ENCODE results near the gene CHEK1. TPM values are rescaled to one million over a fixed set of nuclear protein-coding genes. Genes with fewer than 3 reads are reported as not detected.
A peak's percentile ranks its signal among the peaks of the same experiment; 100 is the strongest.

Gene CHEK1
- total and polyA plus RNA-seq, 2 of the 8 experiments (the other 6 are each of a cell fraction or from before 2014, with no cell fraction given): 37.7 to 133 TPM

DNA sequence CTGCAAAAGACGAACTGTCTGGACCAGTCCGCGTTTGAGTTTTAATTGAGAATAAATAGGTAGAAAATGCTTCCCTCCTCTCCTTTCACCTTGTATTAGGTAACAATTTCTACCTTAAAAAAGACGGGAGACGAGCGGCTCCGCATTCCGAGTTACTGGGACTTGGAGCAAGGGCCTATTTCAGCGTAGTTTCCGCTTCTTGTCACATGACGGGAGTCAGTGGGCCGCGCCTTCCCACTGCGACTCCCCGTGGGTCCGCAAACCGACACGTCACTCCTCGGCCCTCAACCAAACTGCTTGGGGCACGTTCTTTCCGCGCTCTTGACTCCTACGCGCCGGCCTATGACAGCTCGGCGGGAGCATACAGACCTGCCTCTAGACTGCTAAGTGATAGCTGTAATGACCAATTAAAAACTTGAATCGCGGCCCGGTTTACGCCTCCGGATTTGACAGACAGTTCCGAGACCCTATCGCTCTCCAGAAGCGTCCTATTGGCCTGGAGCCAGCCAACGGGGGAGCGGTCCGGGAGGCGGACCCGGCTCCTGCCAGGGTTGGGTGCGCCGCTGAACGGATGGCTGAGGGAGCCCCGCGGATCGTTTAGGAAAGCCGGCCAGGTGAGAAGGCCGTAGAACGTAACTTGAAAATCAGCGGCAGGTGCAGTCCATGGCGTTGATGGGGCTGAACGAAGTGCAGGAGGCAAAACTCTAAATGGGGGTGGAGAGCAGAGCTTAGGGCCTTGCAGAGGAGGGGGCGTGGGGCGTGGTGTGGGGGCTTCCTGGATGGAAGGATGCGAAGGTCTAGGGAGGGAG, 32.5 kb upstream of the CHEK1 start, which contains the start of gene STT3A:
Gene STT3A, plus strand, starts transcription at position 548 of the 809 bp plus-strand sequence. CDS start 3,064 bp downstream, outside the sequence.
- no peak within 1 kb of the TSS for H2AK5ac ChIP-seq (ENCODE audit: low read depth, low read length)
- ChIA-PET POLR2A (ENCODE audit: partially characterized antibody) (interaction anchor here (0.6 to 4.3 kb wide), 16 partner anchors 10 to 619 kb away, joined by 3 to 49 read pairs (median 3); partner anchors contain the start of genes CHEK1, EI24, FAM118B and FEZ1), CTCF (ENCODE audit: partially characterized antibody) (interaction anchor here (1.0 to 1.1 kb wide), 2 partner anchors 22 to 140 kb away, joined by 3 read pairs; no protein-coding TSS in a partner anchor)
- peak within 1 kb of the TSS; percentile 2 for H3K4ac ChIP-seq (replicated peaks; ENCODE audit: insufficient read length, low read depth, low read length)
- peak within 1 kb of the TSS; percentile 53 for H4K5ac ChIP-seq (ENCODE audit: insufficient read length, low read depth, low read length)
- H3K4me1 ChIP-seq (replicated peaks in 1 of 4; ENCODE audit: control insufficient read depth in 3 of 4, insufficient read depth in 4 of 4, low read length in 3 of 4): peaks cover 0 to 2% (median 0%) of the 10 kb centered on the region in 4 experiments; a peak in 2 of 7 replicates
- H3K27me3 ChIP-seq (replicated peaks in 1 of 4; ENCODE audit: control insufficient read depth in 3 of 4, extremely low read depth in 1 of 4, insufficient read depth in 3 of 4, low read length in 3 of 4): no peaks in the 10 kb centered on the region
- peak within 1 kb of the TSS; percentile 50 for H3K56ac ChIP-seq (replicated peaks; ENCODE audit: insufficient read length, low read depth, low read length)
- peaks cover 2 to 10% (median 7%) of the 10 kb centered on the region in 4 experiments; a peak in 6 of 8 replicates for H3K36me3 ChIP-seq (ENCODE audit: control insufficient read depth in 2 of 4, insufficient read depth in 4 of 4, low read length in 3 of 4)
- H3K4me3 ChIP-seq (ENCODE audit: extremely low read depth in 1 of 4, insufficient read depth in 2 of 4, low read depth in 3 of 4, low read length in 4 of 4): peak within 1 kb of the TSS; percentile 84 to 93 (median 88)
- H3K23me2 ChIP-seq (ENCODE audit: low read depth, low read length): peaks cover 11% of the 10 kb centered on the region
- H2AFZ ChIP-seq (ENCODE audit: low read length): peak within 1 kb of the TSS; percentile 89
- no peak within 1 kb of the TSS for H2BK20ac ChIP-seq (ENCODE audit: low read length)
- H3K9me3 ChIP-seq (ENCODE audit: insufficient read depth in 2 of 2, low read depth in 1 of 2, low read length in 1 of 2): no peaks in the 10 kb centered on the region
- 2% methylated on average over 52 of the region's 55 CpGs; no CpG with 5 or more reads in 1 of the 2 experiments for WGBS, 2 experiments (ENCODE audit: extremely low coverage in 1 of 2, insufficient coverage in 1 of 2, insufficient read length in 1 of 2, insufficient replicate concordance in 2 of 2, low coverage in 1 of 2, low lambda C conversion rate in 2 of 2, missing lambda C conversion rate in 1 of 2)
- H4K8ac ChIP-seq (ENCODE audit: extremely low read depth, insufficient read depth, low read length): peak within 1 kb of the TSS; percentile 84; the same call in 1 of the 2 replicates
- peak within 1 kb of the TSS; percentile 92 to 95 for H3K4me2 ChIP-seq (ENCODE audit: insufficient read depth in 1 of 2, low read depth in 2 of 2, low read length in 2 of 2)
- peak within 1 kb of the TSS; percentile 77 to 91 (median 85) for H3K9ac ChIP-seq (replicated peaks in 1 of 4; ENCODE audit: extremely low read depth in 1 of 4, low read depth in 3 of 4, low read length in 3 of 4)
- no peak within 1 kb of the TSS for H3K23ac ChIP-seq (ENCODE audit: insufficient read length)
- 0 out of 2 replicates have a peak within 1 kb of the TSS, but pooled peaks have one; percentile 14 for H2BK12ac ChIP-seq (ENCODE audit: low read depth, low read length)
- peak within 1 kb of the TSS; percentile 91 for H3K18ac ChIP-seq (ENCODE audit: extremely low read depth, low read length)
- H4K20me1 ChIP-seq (replicated peaks in 1 of 2; ENCODE audit: control insufficient read depth in 1 of 2, insufficient read depth in 2 of 2, low read length in 2 of 2): no peaks in the 10 kb centered on the region
- H2BK5ac ChIP-seq (ENCODE audit: low read depth, low read length): peak within 1 kb of the TSS; percentile 86
- DNase-seq (ENCODE audit: low read depth in 1 of 2, low spot score in 2 of 2) (peak; percentile 97 to 98), FAIRE-seq (peak; percentile 91)
- H3K27ac ChIP-seq (ENCODE audit: low read depth, low read length): peak within 1 kb of the TSS; percentile 70
- H3K79me1 ChIP-seq (ENCODE audit: low read depth, low read length): no peaks in the 10 kb centered on the region; the same call in 1 of the 2 replicates
- H3K79me2 ChIP-seq (ENCODE audit: control insufficient read depth in 1 of 2, insufficient read depth in 2 of 2, low read length in 2 of 2): peaks cover 9 to 41% of the 10 kb centered on the region in 2 experiments; a peak in 3 of 4 replicates
- no peak within 1 kb of the TSS; the same call in 1 of the 2 replicates for H2BK15ac ChIP-seq (ENCODE audit: low read length)
- no peak within 1 kb of the TSS for H3K14ac ChIP-seq (ENCODE audit: insufficient read length)
- no peak within 1 kb of the TSS for H2BK120ac ChIP-seq (replicated peaks; ENCODE audit: low read depth, low read length)
- H4K91ac ChIP-seq (replicated peaks; ENCODE audit: insufficient read length, low read length): peak within 1 kb of the TSS; percentile 36
- no peak for TF ChIP-seq CHD1 (IDR thresholded peaks at IDR 0.05; ENCODE audit: low read depth, low read length)
- TF ChIP-seq JUN (IDR thresholded peaks at IDR 0.05; ENCODE audit: low read depth, low read length): no peak
- TF ChIP-seq, protein P1, sequence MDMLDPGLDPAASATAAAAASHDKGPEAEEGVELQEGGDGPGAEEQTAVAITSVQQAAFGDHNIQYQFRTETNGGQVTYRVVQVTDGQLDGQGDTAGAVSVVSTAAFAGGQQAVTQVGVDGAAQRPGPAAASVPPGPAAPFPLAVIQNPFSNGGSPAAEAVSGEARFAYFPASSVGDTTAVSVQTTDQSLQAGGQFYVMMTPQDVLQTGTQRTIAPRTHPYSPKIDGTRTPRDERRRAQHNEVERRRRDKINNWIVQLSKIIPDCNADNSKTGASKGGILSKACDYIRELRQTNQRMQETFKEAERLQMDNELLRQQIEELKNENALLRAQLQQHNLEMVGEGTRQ (IDR thresholded peaks at IDR 0.05; ENCODE audit: low read length): peak; percentile 84
- TF ChIP-seq POLR2A (IDR thresholded peaks at IDR 0.05; ENCODE audit: control extremely low read depth in 1 of 2, low read depth in 2 of 2, low read length in 2 of 2): peak in 1 of 2 experiments; percentile 77; a peak in 2 of 3 replicates
- TF ChIP-seq SRF (IDR thresholded peaks at IDR 0.05; ENCODE audit: low read depth, low read length): no peak
- TF ChIP-seq CTBP2 (IDR thresholded peaks at IDR 0.05; ENCODE audit: borderline replicate concordance, insufficient read depth, insufficient read length, low read length): no peak
- no peak for TF ChIP-seq GABPA (IDR thresholded peaks at IDR 0.05; ENCODE audit: borderline replicate concordance, insufficient read depth, low read length)
- TF ChIP-seq JUND (IDR thresholded peaks at IDR 0.05; ENCODE audit: low read length): no peak
- TF ChIP-seq CEBPB (IDR thresholded peaks at IDR 0.05; ENCODE audit: low read depth, low read length): no peak
- peak; percentile 96 for TF ChIP-seq SP2 (IDR thresholded peaks at IDR 0.05; ENCODE audit: low read length)
- TF ChIP-seq RFX5 (IDR thresholded peaks at IDR 0.05; ENCODE audit: borderline replicate concordance, low read depth, low read length): no peak
